H1 (cell line): ENCODE measurements around the gene CLPTM1L. TPM values are rescaled to one million over a fixed set of nuclear protein-coding genes. Genes with fewer than 3 reads are reported as not detected.

ENCODE experiments used
- KDM1A ChIP-seq: fragments of 200-600, 300-600 bp; sonication (generic); IDR thresholded peaks from 2 replicates; pipeline ENCODE4 v1.7.1; 2016; ENCODE audit warnings: mild to moderate bottlenecking, low read length, borderline replicate concordance
- polyA plus RNA-seq, 7 experiments: library from polyadenylated mRNA; depleted of rRNA in 3 of 7; stranded (reverse) in 5 of 7; unstranded in 2 of 7; fragments of >200 nt in 5 of 7; fragments of 200-250 nt in 2 of 7; gene quantifications; 1 replicate in 5 of 7; 2 replicates in 1 of 7; 4 replicates in 1 of 7; pipeline versions ENCODE4 v1.2.1 to v1.2.3, GENCODE V29; 2011 to 2013; ENCODE audit warnings: missing spikeins in 2 of 7, mixed read lengths in 2 of 7
- total RNA-seq: library from RNA; stranded (reverse); fragmentation: NEBNext Ultra II Directional; extraction: Animal tissue kit (Norgen Biotek cat#: 25700); gene quantifications from 2 replicates; pipeline ENCODE4 v1.2.1, GENCODE V29; 2021

The CLPTM1L gene
- total and polyA plus RNA-seq, 2 of the 8 experiments (the other 6 are each of a cell fraction or from before 2014, with no cell fraction given), result 102 to 119 TPM

DNA sequence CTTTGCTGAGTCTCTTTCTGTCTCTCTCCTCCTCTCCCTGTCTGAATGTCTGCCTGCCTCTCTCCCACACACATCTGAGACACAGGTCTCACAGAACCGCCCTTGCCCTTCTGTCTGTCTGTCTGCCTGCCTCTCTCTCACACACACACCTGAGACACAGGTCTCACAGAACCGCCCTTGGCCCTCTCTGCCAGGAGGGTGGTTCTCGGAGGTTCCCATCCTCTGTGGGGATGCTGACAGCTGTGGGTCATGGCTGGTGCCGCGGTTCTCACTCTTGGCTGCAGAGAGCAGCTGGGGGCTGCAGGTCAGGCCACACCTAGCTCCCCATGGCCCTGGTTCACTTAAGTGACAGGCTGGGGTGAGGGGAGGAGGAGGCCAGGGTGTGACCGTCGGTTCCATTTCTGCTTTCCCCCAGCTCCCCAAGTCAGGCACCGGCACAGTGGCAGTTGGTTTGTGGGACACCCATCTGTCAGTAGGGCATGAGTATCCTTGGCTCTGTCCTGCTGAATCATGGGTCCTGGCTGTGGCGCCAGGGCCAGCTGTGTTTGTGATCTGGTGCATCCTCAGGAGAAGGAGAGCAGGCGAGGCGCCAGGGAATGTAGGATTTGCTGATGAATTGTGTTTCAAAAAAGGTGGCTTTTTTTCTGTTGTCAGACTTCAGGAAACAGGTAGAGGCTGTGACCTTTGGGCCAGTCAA is 42.3 kb upstream of the CLPTM1L start (continued):
- no peak for TF ChIP-seq KDM1A
